HPDE6-E6E7 (cell line): Measurements from ENCODE around the gene C16orf86.
A peak's percentile ranks its signal among the peaks of the same experiment; 100 is the strongest.

Source experiments
- DNase-seq: peaks from one replicate; pipeline ENCODE4 v3.0.0; 2011; ENCODE audit warnings: missing footprints; ENCODE audit errors: extremely low spot score

Gene C16orf86

GRCh38 chr16:67666559-67667452, at the start of gene C16orf86, which contains the start of gene ENKD1:
TSS of gene C16orf86 (plus strand) at chr16:67666814. CDS start at chr16:67666971, 157 bp downstream.
TSS of gene ENKD1 (minus strand) at chr16:67666750. CDS start at chr16:67666442, 308 bp downstream.
- DNase-seq = peak; percentile 79

GRCh38 chr16:67628216-67628615, 38.4 kb upstream of the C16orf86 start:
- DNase-seq = no peak

GRCh38 chr16:67632415-67633172, 34.0 kb upstream of the C16orf86 start:
- DNase-seq = no peak

GRCh38 chr16:67636713-67637112, 29.9 kb upstream of the C16orf86 start:
- DNase-seq = no peak

GRCh38 chr16:67637625-67638024, 29.0 kb upstream of the C16orf86 start:
- DNase-seq = no peak

- no peak for DNase-seq
Measured at GRCh38 chr16:67641779-67642708, 24.6 kb upstream of the C16orf86 start.

GRCh38 chr16:67644038-67644437, 22.6 kb upstream of the C16orf86 start:
- no peak for DNase-seq

- DNase-seq = no peak
Measured at GRCh38 chr16:67645397-67646121, 21.1 kb upstream of the C16orf86 start.

GRCh38 chr16:67647111-67647651, 19.4 kb upstream of the C16orf86 start:
- peak; percentile 76 for DNase-seq

GRCh38 chr16:67647681-67648080, 18.9 kb upstream of the C16orf86 start:
- DNase-seq = no peak

- no peak for DNase-seq
Measured at GRCh38 chr16:67648088-67648763, 18.4 kb upstream of the C16orf86 start.

GRCh38 chr16:67648764-67649407, 17.7 kb upstream of the C16orf86 start:
- DNase-seq = no peak

GRCh38 chr16:67649494-67649931, 17.1 kb upstream of the C16orf86 start:
- DNase-seq = no peak

- no peak for DNase-seq
Measured at GRCh38 chr16:67650023-67650422, 16.6 kb upstream of the C16orf86 start.

GRCh38 chr16:67651039-67651438, 15.6 kb upstream of the C16orf86 start:
- DNase-seq = no peak

- no peak for DNase-seq
Measured at GRCh38 chr16:67651847-67652246, 14.8 kb upstream of the C16orf86 start.

- no peak for DNase-seq
Measured at GRCh38 chr16:67652578-67653127, 14.0 kb upstream of the C16orf86 start.

- DNase-seq = no peak
Measured at GRCh38 chr16:67653128-67653788, 13.4 kb upstream of the C16orf86 start.
